Measurements from ENCODE around the gene PRPH.

- TF ChIP-seq CTCF (CRISPR knock-in tag; IDR thresholded peaks at IDR 0.05) (peak; percentile 86), ZNF841 (CRISPR knock-in tag; IDR thresholded peaks at IDR 0.05; ENCODE audit: borderline replicate concordance) (no peak), ELF4 (CRISPR knock-in tag; IDR thresholded peaks at IDR 0.05; ENCODE audit: borderline replicate concordance) (no peak), ZBTB21 (CRISPR knock-in tag; IDR thresholded peaks at IDR 0.05) (no peak), CHD2 (IDR thresholded peaks at IDR 0.05; ENCODE audit: low read depth, low read length) (no peak), RFX5 (IDR thresholded peaks at IDR 0.05; ENCODE audit: low read depth, low read length) (no peak), ZNF766 (CRISPR knock-in tag; IDR thresholded peaks at IDR 0.05; ENCODE audit: borderline replicate concordance) (no peak), TBL1XR1 (IDR thresholded peaks at IDR 0.05; ENCODE audit: borderline replicate concordance, low read length, partially characterized antibody) (no peak), ZNF235 (CRISPR knock-in tag; IDR thresholded peaks at IDR 0.05; ENCODE audit: borderline replicate concordance) (no peak), ZGPAT (CRISPR knock-in tag; IDR thresholded peaks at IDR 0.05) (peak; percentile 26; the same call in 1 of the 2 replicates)
Observed at GRCh38 chr12:49336645-49337584, 42.0 kb downstream of the PRPH start, which contains the start of gene C1QL4.

Measured in HepG2 (cell line).